Measurements from ENCODE around the gene FBLN2. TPM values are rescaled to one million over a fixed set of nuclear protein-coding genes. Genes with fewer than 3 reads are reported as not detected.

The FBLN2 gene
- total RNA-seq, 1 experiment from 2014 or later, result 36.7 TPM

DNA sequence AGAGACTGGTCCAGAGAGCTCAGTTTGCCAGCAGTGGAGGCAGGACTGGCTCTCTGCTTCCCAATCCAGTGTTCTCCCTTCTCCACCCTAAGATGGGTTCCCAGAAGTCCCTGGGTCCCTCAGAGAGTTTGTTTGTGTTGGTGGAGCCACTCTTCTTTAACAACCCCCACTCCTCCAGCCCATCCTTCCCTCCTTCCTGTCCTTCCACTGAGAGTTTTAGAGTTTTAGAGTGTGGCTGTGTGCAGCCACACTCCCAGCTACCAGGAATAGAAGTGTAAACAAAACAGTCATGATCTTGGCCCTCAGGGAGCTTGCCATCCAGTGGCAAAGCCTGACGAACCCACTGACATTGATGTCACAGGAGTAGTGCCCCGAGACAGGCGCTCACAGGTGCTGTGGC, 12.5 kb upstream of the FBLN2 start:
- H3K9me3 Mint-ChIP-seq (ENCODE audit: unreplicated experiment), result no peaks in the 10 kb centered on the region
- Histone ChIP-seq H3K27me3 (replicated peaks; ENCODE audit: control insufficient read depth, insufficient read depth, low read length) (no peaks in the 10 kb centered on the region), H3K4me3 (ENCODE audit: low read depth, low read length) (no peak overlapping the region), H3K36me3 (ENCODE audit: control insufficient read depth, insufficient read depth, low read length) (no peaks in the 10 kb centered on the region), H3K9me3 (no peaks in the 10 kb centered on the region; the same call in 1 of the 2 replicates), H3K4me1 (no peaks in the 10 kb centered on the region)
- ChIA-PET CTCF (interaction anchor here (0.7 kb wide), 1 partner anchor 34 kb away, joined by 5 read pairs; no protein-coding TSS in a partner anchor), POLR2A (no interaction called here)
- no peak for DNase-seq
- H3K27ac Mint-ChIP-seq (ENCODE audit: unreplicated experiment), result peak overlapping the region; percentile 80
- TF ChIP-seq, protein P1, sequence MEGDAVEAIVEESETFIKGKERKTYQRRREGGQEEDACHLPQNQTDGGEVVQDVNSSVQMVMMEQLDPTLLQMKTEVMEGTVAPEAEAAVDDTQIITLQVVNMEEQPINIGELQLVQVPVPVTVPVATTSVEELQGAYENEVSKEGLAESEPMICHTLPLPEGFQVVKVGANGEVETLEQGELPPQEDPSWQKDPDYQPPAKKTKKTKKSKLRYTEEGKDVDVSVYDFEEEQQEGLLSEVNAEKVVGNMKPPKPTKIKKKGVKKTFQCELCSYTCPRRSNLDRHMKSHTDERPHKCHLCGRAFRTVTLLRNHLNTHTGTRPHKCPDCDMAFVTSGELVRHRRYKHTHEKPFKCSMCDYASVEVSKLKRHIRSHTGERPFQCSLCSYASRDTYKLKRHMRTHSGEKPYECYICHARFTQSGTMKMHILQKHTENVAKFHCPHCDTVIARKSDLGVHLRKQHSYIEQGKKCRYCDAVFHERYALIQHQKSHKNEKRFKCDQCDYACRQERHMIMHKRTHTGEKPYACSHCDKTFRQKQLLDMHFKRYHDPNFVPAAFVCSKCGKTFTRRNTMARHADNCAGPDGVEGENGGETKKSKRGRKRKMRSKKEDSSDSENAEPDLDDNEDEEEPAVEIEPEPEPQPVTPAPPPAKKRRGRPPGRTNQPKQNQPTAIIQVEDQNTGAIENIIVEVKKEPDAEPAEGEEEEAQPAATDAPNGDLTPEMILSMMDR (IDR thresholded peaks at IDR 0.05; ENCODE audit: insufficient read depth in 1 of 2, low read depth in 1 of 2, low read length in 1 of 2, severe bottlenecking in 1 of 2, unreplicated experiment in 1 of 2), result no peak
- H3K4me1 Mint-ChIP-seq (ENCODE audit: low read depth, unreplicated experiment), result peaks cover 7% of the 10 kb centered on the region
- no peaks in the 10 kb centered on the region for H3K36me3 Mint-ChIP-seq (ENCODE audit: insufficient read depth, unreplicated experiment)
- no peaks in the 10 kb centered on the region for H3K27me3 Mint-ChIP-seq (ENCODE audit: insufficient read depth, unreplicated experiment)
- BruUV-seq (replicated peaks), result no TSS peak
- H3K4me3 Mint-ChIP-seq (ENCODE audit: unreplicated experiment), result no peak overlapping the region
- intact Hi-C loops (cut with micrococcal nuclease; ENCODE audit: unreplicated experiment), result no loop called here

GRCh38 chr3:13536832-13537231, 12.1 kb upstream of the FBLN2 start:
- intact Hi-C loops (cut with micrococcal nuclease; ENCODE audit: unreplicated experiment), result no loop called here

GRCh38 chr3:13537244-13537908, 11.5 kb upstream of the FBLN2 start:
- Mint-ChIP-seq H3K27ac (ENCODE audit: unreplicated experiment) (peak overlapping the region; percentile 80), H3K27me3 (ENCODE audit: insufficient read depth, unreplicated experiment) (no peaks in the 10 kb centered on the region), H3K9me3 (ENCODE audit: unreplicated experiment) (no peaks in the 10 kb centered on the region), H3K4me1 (ENCODE audit: low read depth, unreplicated experiment) (peaks cover 7% of the 10 kb centered on the region), H3K4me3 (ENCODE audit: unreplicated experiment) (no peak overlapping the region), H3K36me3 (ENCODE audit: insufficient read depth, unreplicated experiment) (no peaks in the 10 kb centered on the region)
- no TSS peak for BruUV-seq (replicated peaks)
- Histone ChIP-seq H3K4me1 (no peaks in the 10 kb centered on the region), H3K27me3 (replicated peaks; ENCODE audit: control insufficient read depth, insufficient read depth, low read length) (no peaks in the 10 kb centered on the region), H3K9me3 (no peaks in the 10 kb centered on the region; the same call in 1 of the 2 replicates), H3K36me3 (ENCODE audit: control insufficient read depth, insufficient read depth, low read length) (no peaks in the 10 kb centered on the region), H3K4me3 (ENCODE audit: low read depth, low read length) (no peak overlapping the region)
- TF ChIP-seq, protein P1 (IDR thresholded peaks at IDR 0.05; ENCODE audit: insufficient read depth in 1 of 2, low read depth in 1 of 2, low read length in 1 of 2, severe bottlenecking in 1 of 2, unreplicated experiment in 1 of 2), result no peak
- ChIA-PET POLR2A (no interaction called here), CTCF (no interaction called here)
- DNase-seq, result no peak
- intact Hi-C loops (cut with micrococcal nuclease; ENCODE audit: unreplicated experiment), result no loop called here

More at GRCh38 chr3:13536832-13537231, 12.1 kb upstream of the FBLN2 start:
- Mint-ChIP-seq H3K4me3 (ENCODE audit: unreplicated experiment) (no peak overlapping the region), H3K27ac (ENCODE audit: unreplicated experiment) (peak overlapping the region; percentile 80), H3K36me3 (ENCODE audit: insufficient read depth, unreplicated experiment) (no peaks in the 10 kb centered on the region), H3K4me1 (ENCODE audit: low read depth, unreplicated experiment) (peaks cover 7% of the 10 kb centered on the region), H3K9me3 (ENCODE audit: unreplicated experiment) (no peaks in the 10 kb centered on the region), H3K27me3 (ENCODE audit: insufficient read depth, unreplicated experiment) (no peaks in the 10 kb centered on the region)
- H3K36me3 ChIP-seq (ENCODE audit: control insufficient read depth, insufficient read depth, low read length), result no peaks in the 10 kb centered on the region
- no peaks in the 10 kb centered on the region; the same call in 1 of the 2 replicates for H3K9me3 ChIP-seq
- no TSS peak for BruUV-seq (replicated peaks)
- TF ChIP-seq, protein P1 (IDR thresholded peaks at IDR 0.05; ENCODE audit: insufficient read depth in 1 of 2, low read depth in 1 of 2, low read length in 1 of 2, severe bottlenecking in 1 of 2, unreplicated experiment in 1 of 2), result no peak
- CTCF ChIA-PET, result no interaction called here
- POLR2A ChIA-PET, result no interaction called here
- no peaks in the 10 kb centered on the region for H3K27me3 ChIP-seq (replicated peaks; ENCODE audit: control insufficient read depth, insufficient read depth, low read length)
- H3K4me3 ChIP-seq (ENCODE audit: low read depth, low read length), result no peak overlapping the region
- no peaks in the 10 kb centered on the region for H3K4me1 ChIP-seq
- no peak for DNase-seq
